Measurements from ENCODE around the gene GRB2.
A peak's percentile ranks its signal among the peaks of the same experiment; 100 is the strongest.
"Not testable (repeated sequence)": the region's sequence is repeated elsewhere in the genome, so short reads cannot be mapped to it uniquely, and the experiment has no call there.

The GRB2 gene

GRCh38 chr17:75300280-75300679 is 105.2 kb downstream of the GRB2 start:
- TF ChIP-seq CTCF (IDR thresholded peaks at IDR 0.05) = no peak
- no peaks in the 10 kb centered on the region for H3K9me3 ChIP-seq
- no peak overlapping the region for H3K4me3 ChIP-seq
- H3K27ac ChIP-seq = no peak overlapping the region
- no peaks in the 10 kb centered on the region for H3K4me1 ChIP-seq
- H3K27me3 ChIP-seq = no peaks in the 10 kb centered on the region
- no peaks in the 10 kb centered on the region for H3K36me3 ChIP-seq
- no peak for DNase-seq
- intact Hi-C loops (cut with DNase I; ENCODE audit: low total_unique reads) = no loop called here

DNA sequence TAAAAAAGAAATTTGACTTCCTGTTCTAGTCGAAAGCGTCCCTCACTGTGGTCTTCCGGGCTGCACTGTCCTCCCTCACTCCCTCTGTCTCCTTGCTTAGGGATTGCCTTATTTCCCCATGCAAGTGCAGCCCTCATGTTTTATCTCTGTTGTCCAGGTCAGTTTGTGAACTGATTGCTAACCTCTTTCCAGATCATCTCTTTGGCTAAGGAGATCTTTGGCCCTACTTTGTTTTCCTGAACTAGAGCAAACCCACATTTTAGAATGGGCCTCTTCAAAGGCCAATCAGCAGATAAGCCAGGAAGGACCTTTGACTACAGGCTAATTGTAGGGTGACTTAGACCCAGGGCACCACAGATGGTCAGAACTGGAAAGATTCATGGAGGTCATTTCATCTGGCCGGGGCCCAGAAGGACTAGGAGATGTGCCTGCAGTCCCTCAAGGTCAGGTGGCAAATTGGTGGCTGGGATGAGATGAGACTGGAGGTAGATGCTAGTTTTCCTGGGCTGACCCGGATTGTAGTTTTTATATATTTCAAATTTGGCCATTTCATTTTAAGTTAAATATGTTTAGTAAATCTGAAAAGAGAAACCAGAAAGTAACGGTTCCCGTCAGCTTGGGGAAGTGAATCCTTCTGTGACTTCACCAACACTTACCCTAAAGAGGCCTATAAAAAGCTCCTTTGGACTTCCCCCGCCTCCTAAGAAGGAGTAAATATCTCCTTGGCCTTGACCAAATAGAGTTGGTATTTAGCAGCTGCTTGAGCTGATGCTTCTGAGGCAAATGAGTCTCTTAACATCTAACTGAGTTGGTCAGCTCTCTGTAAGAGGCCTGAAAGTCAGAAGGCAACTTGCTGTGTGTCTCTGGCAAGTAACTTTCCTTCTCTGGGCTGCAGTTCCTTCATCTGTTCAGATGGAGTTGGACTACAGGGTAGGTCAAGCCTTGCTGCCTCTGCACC is 110.0 kb downstream of the GRB2 start:
- TF ChIP-seq CTCF (IDR thresholded peaks at IDR 0.05) = no peak
- Histone ChIP-seq H3K36me3 (no peaks in the 10 kb centered on the region), H3K9me3 (no peaks in the 10 kb centered on the region), H3K4me1 (no peaks in the 10 kb centered on the region), H3K27me3 (no peaks in the 10 kb centered on the region), H3K4me3 (no peak overlapping the region), H3K27ac (no peak overlapping the region)
- no peak for DNase-seq
- intact Hi-C loops (cut with DNase I; ENCODE audit: low total_unique reads) = no loop called here

DNA sequence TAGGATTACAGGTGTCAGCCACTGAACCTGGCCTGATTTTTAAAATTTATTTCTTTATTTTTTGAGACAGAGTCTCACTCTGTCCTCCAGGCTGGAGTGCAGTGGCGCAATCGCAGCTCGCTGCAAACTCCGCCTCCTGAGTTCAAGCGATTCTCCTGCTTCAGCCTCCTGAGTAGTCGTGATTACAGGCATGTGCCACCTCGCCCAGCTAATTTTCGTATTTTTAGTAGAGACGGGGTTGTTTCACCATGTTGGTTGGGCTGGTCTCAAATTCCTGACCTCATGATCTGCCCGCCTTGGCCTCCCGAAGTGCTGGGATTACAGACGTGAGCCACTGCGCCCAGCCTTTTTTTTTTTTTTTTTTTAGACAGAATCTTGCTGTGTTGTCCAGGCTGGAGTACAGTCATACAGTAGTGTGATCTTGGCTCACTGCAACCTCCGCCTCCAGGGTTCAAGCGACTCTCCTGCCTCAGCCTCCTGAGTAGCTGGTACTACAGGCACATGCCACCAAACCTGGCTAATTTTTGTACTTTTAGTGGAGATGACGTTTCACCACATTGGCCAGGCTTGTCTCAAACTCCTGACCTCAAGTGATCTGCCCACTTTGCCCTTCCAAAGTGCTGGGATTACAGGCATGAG is 112.5 kb downstream of the GRB2 start:
- H3K27me3 ChIP-seq; DNase-seq; H3K36me3 ChIP-seq; H3K4me1 ChIP-seq; H3K4me3 ChIP-seq; H3K9me3 ChIP-seq; H3K27ac ChIP-seq; intact Hi-C loops (cut with DNase I; ENCODE audit: low total_unique reads): not testable (repeated sequence)

GRCh38 chr17:75289832-75290337 is 115.6 kb downstream of the GRB2 start:
- peak overlapping the region; percentile 69 to 73 for H3K4me3 ChIP-seq
- peak; percentile 61 to 74 for DNase-seq
- H3K27ac ChIP-seq = peak overlapping the region; percentile 86 to 87
- H3K27me3 ChIP-seq = no peaks in the 10 kb centered on the region
- H3K4me1 ChIP-seq = peaks cover 0 to 10% (median 4%) of the 10 kb centered on the region in 4 donors
- peak in 1 of 2 experiments; percentile 4 for TF ChIP-seq CTCF (IDR thresholded peaks at IDR 0.05)
- H3K36me3 ChIP-seq = peaks cover 0 to 16% (median 12%) of the 10 kb centered on the region in 3 donors
- H3K9me3 ChIP-seq = no peaks in the 10 kb centered on the region
- intact Hi-C loops (cut with DNase I; ENCODE audit: low total_unique reads) = no loop called here

- intact Hi-C loops (cut with DNase I; ENCODE audit: low total_unique reads) = no loop called here
- Histone ChIP-seq H3K27me3 (no peaks in the 10 kb centered on the region), H3K4me3 (peak within 1 kb of the TSS; percentile 69 to 73), H3K4me1 (peaks cover 0 to 10% (median 4%) of the 10 kb centered on the region in 4 donors), H3K27ac (peak within 1 kb of the TSS; percentile 86 to 87), H3K36me3 (peaks cover 0 to 19% (median 12%) of the 10 kb centered on the region in 3 donors), H3K9me3 (no peaks in the 10 kb centered on the region)
- DNase-seq = peak; percentile 99
- TF ChIP-seq CTCF (IDR thresholded peaks at IDR 0.05) = no peak
Measured at GRCh38 chr17:75289115-75289831, 116.2 kb downstream of the GRB2 start, which contains the start of gene SLC25A19. Gene SLC25A19 (minus strand): TSS chr17:75289433. CDS start chr17:75286764, 2,669 bp downstream.

Measured in tibial artery (tissue), 4 donors.